ENCODE measurements around the gene ARHGAP8. TPM values are rescaled to one million over a fixed set of nuclear protein-coding genes. Genes with fewer than 3 reads are reported as not detected.

The ARHGAP8 gene
- polyA plus RNA-seq, 2 of the 4 experiments (the other 2 are of a cell fraction): 1.2 to 3.8 TPM

- no peak for ATAC-seq
- POLR2A ChIA-PET: no interaction called here
- FAIRE-seq: no peak
Observed at GRCh38 chr22:44821741-44822475, 69.5 kb downstream of the ARHGAP8 start.

GRCh38 chr22:44822534-44822933 is 70.2 kb downstream of the ARHGAP8 start:
- POLR2A ChIA-PET: no interaction called here
- no peaks in the 10 kb centered on the region for H3K4me1 ChIP-seq
- no peak overlapping the region for H3K4me3 ChIP-seq
- no peak for ATAC-seq
- CTCF ChIA-PET: interaction anchor here (0.6 to 1.0 kb wide), 2 partner anchors 260 to 548 kb away, joined by 3 to 4 read pairs; no protein-coding TSS in a partner anchor
- no peak for TF ChIP-seq NR3C1 (IDR thresholded peaks at IDR 0.05)
- no peak for TF ChIP-seq NFE2L2 (conservative IDR thresholded peaks at IDR 0.05; ENCODE audit: low read length)
- no peak for TF ChIP-seq ZSCAN20 (CRISPR knock-in tag; IDR thresholded peaks at IDR 0.05)
- no peak for TF ChIP-seq FOXS1 (CRISPR knock-in tag; IDR thresholded peaks at IDR 0.05)
- no peak for TF ChIP-seq CHD2 (IDR thresholded peaks at IDR 0.05; ENCODE audit: low read length, partially characterized antibody)
- TF ChIP-seq POLR2A (IDR thresholded peaks at IDR 0.05; ENCODE audit: low read length): no peak
- no peak for TF ChIP-seq ELK1 (IDR thresholded peaks at IDR 0.05; ENCODE audit: low read depth, low read length)
- TF ChIP-seq HEYL (CRISPR knock-in tag; IDR thresholded peaks at IDR 0.05): no peak
- no peak for TF ChIP-seq HOXB13 (CRISPR knock-in tag; IDR thresholded peaks at IDR 0.05; ENCODE audit: low read depth)
- TF ChIP-seq RNF2 (IDR thresholded peaks at IDR 0.05; ENCODE audit: borderline replicate concordance, low read depth): no peak
- no peak for TF ChIP-seq E2F6 (IDR thresholded peaks at IDR 0.05; ENCODE audit: borderline replicate concordance, low read depth)
- no peak for TF ChIP-seq HES2 (IDR thresholded peaks at IDR 0.05)
- TF ChIP-seq MAZ (IDR thresholded peaks at IDR 0.05; ENCODE audit: borderline replicate concordance, low read depth, low read length): no peak
- no peak for TF ChIP-seq CBX2 (IDR thresholded peaks at IDR 0.05; ENCODE audit: borderline replicate concordance, low read depth)
- TF ChIP-seq TFCP2L1 (CRISPR knock-in tag; IDR thresholded peaks at IDR 0.05): no peak
- TF ChIP-seq CEBPB (IDR thresholded peaks at IDR 0.05): no peak
- H3K9me3 ChIP-seq: no peaks in the 10 kb centered on the region
- DNase-seq (ENCODE audit: low read depth in 1 of 2, low spot score in 1 of 2): no peak
- 67% methylated on average over 13 of the region's 13 CpGs for WGBS (ENCODE audit: missing lambda C conversion rate)
- H3K4me2 ChIP-seq: no peak overlapping the region
- no peak for FAIRE-seq
- no peak overlapping the region for H3K27ac ChIP-seq

More at GRCh38 chr22:44821741-44822475, 69.5 kb downstream of the ARHGAP8 start:
- no peaks in the 10 kb centered on the region for H3K9me3 ChIP-seq
- no peak overlapping the region for H3K4me2 ChIP-seq
- CTCF ChIA-PET: interaction anchor here (0.5 to 3.8 kb wide), 10 partner anchors 10 to 549 kb away, joined by 3 to 22 read pairs (median 6); no protein-coding TSS in a partner anchor
- 92% methylated on average over 22 of the region's 24 CpGs for WGBS (ENCODE audit: missing lambda C conversion rate)
- no peak for DNase-seq (ENCODE audit: low read depth in 1 of 2, low spot score in 1 of 2)
- no peaks in the 10 kb centered on the region for H3K4me1 ChIP-seq
- H3K4me3 ChIP-seq: no peak overlapping the region
- TF ChIP-seq ZNF302 (CRISPR knock-in tag; IDR thresholded peaks at IDR 0.05) (no peak), HDAC2 (IDR thresholded peaks at IDR 0.05) (no peak), KDM5A (IDR thresholded peaks at IDR 0.05) (no peak), RCOR1 (IDR thresholded peaks at IDR 0.05; ENCODE audit: low read depth, low read length) (no peak), TFCP2L1 (CRISPR knock-in tag; IDR thresholded peaks at IDR 0.05) (no peak), TP53 (CRISPR knock-in tag; IDR thresholded peaks at IDR 0.05) (no peak)
- H3K27ac ChIP-seq: no peak overlapping the region

GRCh38 chr22:44823396-44823795 is 71.0 kb downstream of the ARHGAP8 start:
- WGBS (ENCODE audit: missing lambda C conversion rate): 85% methylated on average over 8 of the region's 8 CpGs

More at GRCh38 chr22:44823396-44823795, 71.0 kb downstream of the ARHGAP8 start:
- Histone ChIP-seq H3K9me3 (no peaks in the 10 kb centered on the region), H3K4me2 (no peak overlapping the region), H3K4me1 (no peaks in the 10 kb centered on the region), H3K4me3 (no peak overlapping the region), H3K27ac (no peak overlapping the region)
- ChIA-PET CTCF (interaction anchor here (1.0 kb wide), 1 partner anchor 259 kb away, joined by 4 read pairs; no protein-coding TSS in a partner anchor), POLR2A (no interaction called here)
- FAIRE-seq (no peak), ATAC-seq (no peak), DNase-seq (ENCODE audit: low read depth in 1 of 2, low spot score in 1 of 2) (no peak)
- no peak for TF ChIP-seq HOXA7 (CRISPR knock-in tag; IDR thresholded peaks at IDR 0.05)
- no peak for TF ChIP-seq HMGXB4 (CRISPR knock-in tag; IDR thresholded peaks at IDR 0.05; ENCODE audit: borderline replicate concordance)
- no peak for TF ChIP-seq HES2 (IDR thresholded peaks at IDR 0.05)
- no peak for TF ChIP-seq SMC3 (IDR thresholded peaks at IDR 0.05)
- TF ChIP-seq ELK1 (IDR thresholded peaks at IDR 0.05; ENCODE audit: low read depth, low read length): no peak
- TF ChIP-seq PBX3 (IDR thresholded peaks at IDR 0.05): no peak

Measured in A549 (cell line).